Activated CD8-positive, alpha-beta memory T cell treated with anti-CD3 and anti-CD28 coated beads, Interleukin-2, amount 10 ng/mL, durations not matched to agents 7 days and 5 days (primary cell): ENCODE results near the gene CCL15. TPM values are rescaled to one million over a fixed set of nuclear protein-coding genes. Genes with fewer than 3 reads are reported as not detected.

ENCODE experiments used
- ATAC-seq: fragments of 150-1000 bp; cut with Tn5 transposase; one replicate; pipeline ENCODE4 v1.10.0; 2021; ENCODE audit warnings: moderate library complexity
- CTCF ChIA-PET: fragments of 350-600 bp; sonication (Branson Sonifier 250); formaldehyde crosslinking; loops from one replicate; lab custom pipeline; 2021; ENCODE audit warnings: antibody characterized with exemption; lab: Charles Lee
- DNase-seq: peaks from one replicate; pipeline ENCODE4 v3.0.0-alpha.2; 2020
- H3K27ac Mint-ChIP-seq: one replicate; pipeline ENCODE4 v1.8.0; 2021; ENCODE audit warnings: mild to moderate bottlenecking, mixed read lengths
- H3K27me3 Mint-ChIP-seq: one replicate; pipeline ENCODE4 v1.8.0; 2021; ENCODE audit warnings: mixed read lengths
- H3K36me3 Mint-ChIP-seq: one replicate; pipeline ENCODE4 v1.8.0; 2021; ENCODE audit warnings: mild to moderate bottlenecking, mixed read lengths
- H3K4me1 Mint-ChIP-seq: one replicate; pipeline ENCODE4 v1.8.0; 2021; ENCODE audit warnings: mixed read lengths
- H3K4me3 Mint-ChIP-seq: one replicate; pipeline ENCODE4 v1.8.0; 2021; ENCODE audit warnings: mild to moderate bottlenecking, moderate library complexity, mixed read lengths
- H3K9me3 Mint-ChIP-seq: one replicate; pipeline ENCODE4 v1.8.0; 2022; ENCODE audit warnings: low read depth, mixed read lengths
- total RNA-seq, 2 experiments: library from RNA; stranded (reverse); gene quantifications; one replicate each; pipeline ENCODE4 v1.2.3, GENCODE V29; 2021

CCL15 gene
- total RNA-seq, 2 experiments from 2014 or later, result not detected

- ATAC-seq, result no peak
- H3K4me1 Mint-ChIP-seq, result peaks cover 15% of the 10 kb centered on the region
- no peaks in the 10 kb centered on the region for H3K9me3 Mint-ChIP-seq
- H3K27ac Mint-ChIP-seq, result no peak overlapping the region
- DNase-seq, result no peak
- CTCF ChIA-PET, result interaction anchor here (1.3 to 3.5 kb wide), 4 partner anchors 9 to 184 kb away, joined by 3 to 17 read pairs (median 4); no protein-coding TSS in a partner anchor
- no peak overlapping the region for H3K4me3 Mint-ChIP-seq
- H3K36me3 Mint-ChIP-seq, result peaks cover 2% of the 10 kb centered on the region
- H3K27me3 Mint-ChIP-seq, result no peaks in the 10 kb centered on the region
Observed at GRCh38 chr17:35965272-35965671, 36.1 kb downstream of the CCL15 start.

- CTCF ChIA-PET, result interaction anchor here (0.8 to 3.5 kb wide), 3 partner anchors 12 to 185 kb away, joined by 3 to 17 read pairs (median 6); no protein-coding TSS in a partner anchor
- no peak overlapping the region for H3K4me3 Mint-ChIP-seq
- H3K36me3 Mint-ChIP-seq, result peaks cover 2% of the 10 kb centered on the region
- peaks cover 1% of the 10 kb centered on the region for H3K27me3 Mint-ChIP-seq
- DNase-seq (no peak), ATAC-seq (no peak)
- H3K4me1 Mint-ChIP-seq, result peaks cover 5% of the 10 kb centered on the region
- no peaks in the 10 kb centered on the region for H3K9me3 Mint-ChIP-seq
- H3K27ac Mint-ChIP-seq, result no peak overlapping the region
Observed at GRCh38 chr17:35963663-35964062, 37.7 kb downstream of the CCL15 start.

GRCh38 chr17:35953720-35954119, 47.6 kb downstream of the CCL15 start:
- H3K36me3 Mint-ChIP-seq, result peaks cover 2% of the 10 kb centered on the region
- ATAC-seq, result no peak
- H3K27ac Mint-ChIP-seq, result no peak overlapping the region
- CTCF ChIA-PET, result no interaction called here
- H3K4me3 Mint-ChIP-seq, result no peak overlapping the region
- H3K27me3 Mint-ChIP-seq, result peaks cover 9% of the 10 kb centered on the region
- H3K4me1 Mint-ChIP-seq, result peaks cover 4% of the 10 kb centered on the region
- no peak for DNase-seq
- no peaks in the 10 kb centered on the region for H3K9me3 Mint-ChIP-seq

- ATAC-seq (no peak), DNase-seq (no peak)
- no peak overlapping the region for H3K27ac Mint-ChIP-seq
- no peaks in the 10 kb centered on the region for H3K9me3 Mint-ChIP-seq
- CTCF ChIA-PET, result interaction anchor here (0.8 to 5.1 kb wide), 5 partner anchors 20 to 99 kb away, joined by 3 to 35 read pairs (median 3); no protein-coding TSS in a partner anchor
- H3K27me3 Mint-ChIP-seq, result no peaks in the 10 kb centered on the region
- peaks cover 10% of the 10 kb centered on the region for H3K4me1 Mint-ChIP-seq
- no peak overlapping the region for H3K4me3 Mint-ChIP-seq
- no peaks in the 10 kb centered on the region for H3K36me3 Mint-ChIP-seq
Observed at GRCh38 chr17:35949401-35949800, 52.0 kb downstream of the CCL15 start.

GRCh38 chr17:35948092-35948491, 53.3 kb downstream of the CCL15 start:
- Mint-ChIP-seq H3K4me3 (no peak overlapping the region), H3K4me1 (peaks cover 13% of the 10 kb centered on the region), H3K9me3 (no peaks in the 10 kb centered on the region), H3K27me3 (no peaks in the 10 kb centered on the region), H3K36me3 (no peaks in the 10 kb centered on the region), H3K27ac (no peak overlapping the region)
- CTCF ChIA-PET, result interaction anchor here (0.8 to 5.1 kb wide), 16 partner anchors 9 to 201 kb away, joined by 3 to 35 read pairs (median 4); partner anchors contain the start of gene RDM1
- ATAC-seq (no peak), DNase-seq (no peak)

Other genes with a start within 250 kb of the CCL15 start
- not detected for gene GAS2L2, start 248.3 kb downstream of the CCL15 start, total RNA-seq
- not detected for gene C17orf50, start 240.7 kb downstream of the CCL15 start, total RNA-seq
- gene MMP28, start 205.9 kb downstream of the CCL15 start, total RNA-seq, result not detected
- gene TAF15, start 192.1 kb downstream of the CCL15 start, total RNA-seq, result 100 to 1,000 TPM; 333 to 366 TPM
- 1 to 10 TPM; 6.4 to 6.7 TPM for gene HEATR9, start 132.7 kb downstream of the CCL15 start, total RNA-seq
- gene CCL5, start 121.2 kb downstream of the CCL15 start, total RNA-seq, result 1,000 to 10,000 TPM in 1 of 2 experiments, 100 to 1,000 TPM in 1; 973 to 1,249 TPM
- 10 to 100 TPM; 13.5 to 18.5 TPM for gene RDM1, start 70.8 kb downstream of the CCL15 start, total RNA-seq
- gene LYZL6, start 57.8 kb downstream of the CCL15 start, total RNA-seq, result not detected
- not detected for gene CCL16, start 20.1 kb downstream of the CCL15 start, total RNA-seq
- gene CCL14, start 14.8 kb downstream of the CCL15 start, total RNA-seq, result not detected
- gene CCL23, start 16.4 kb upstream of the CCL15 start, total RNA-seq, result under 1 TPM in 1 of 2 experiments, not detected in 1; 0.82 TPM
- gene CCL18, start 62.7 kb upstream of the CCL15 start, total RNA-seq, result not detected
- 100 to 1,000 TPM in 1 of 2 experiments, 10 to 100 TPM in 1; 77.2 to 634 TPM for gene CCL3, start 88.6 kb upstream of the CCL15 start, total RNA-seq
- gene CCL4, start 102.3 kb upstream of the CCL15 start, total RNA-seq, result 100 to 1,000 TPM in 1 of 2 experiments, 10 to 100 TPM in 1; 66.7 to 367 TPM
- gene TBC1D3B, start 175.1 kb upstream of the CCL15 start, total RNA-seq, result 1 to 10 TPM; 5.8 to 9.9 TPM
- gene CCL3L1, start 195.2 kb upstream of the CCL15 start, total RNA-seq, result 10 to 100 TPM; 10.5 to 35.6 TPM
- gene CCL4L2, start 209.5 kb upstream of the CCL15 start, total RNA-seq, result 10 to 100 TPM; 22.8 to 56.5 TPM